ENCODE measurements around the gene TNFRSF13B.
"Not testable (repeated sequence)": the region's sequence is repeated elsewhere in the genome, so short reads cannot be mapped to it uniquely, and the experiment has no call there.

The TNFRSF13B gene

DNA sequence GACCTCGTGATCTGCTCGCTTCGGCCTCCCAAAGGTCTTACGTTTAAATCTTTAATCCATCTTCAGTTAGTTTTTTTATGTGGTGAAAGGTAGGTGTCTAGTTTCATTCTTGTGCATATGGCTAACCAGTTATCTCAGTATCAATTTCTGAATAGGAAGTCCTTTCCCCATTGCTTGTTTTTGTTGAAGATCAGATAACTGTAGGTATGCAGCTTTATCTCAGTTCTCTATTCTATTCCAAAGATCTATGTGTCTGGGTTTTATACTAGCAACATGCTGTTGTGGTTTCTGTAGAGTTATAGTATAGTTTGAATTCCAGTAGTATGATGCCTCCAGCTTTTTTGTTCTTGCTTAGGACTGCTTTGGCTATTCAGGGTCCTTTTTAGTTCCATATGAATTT lies 65.2 kb downstream of the TNFRSF13B start:
- no peak for DNase-seq

DNA sequence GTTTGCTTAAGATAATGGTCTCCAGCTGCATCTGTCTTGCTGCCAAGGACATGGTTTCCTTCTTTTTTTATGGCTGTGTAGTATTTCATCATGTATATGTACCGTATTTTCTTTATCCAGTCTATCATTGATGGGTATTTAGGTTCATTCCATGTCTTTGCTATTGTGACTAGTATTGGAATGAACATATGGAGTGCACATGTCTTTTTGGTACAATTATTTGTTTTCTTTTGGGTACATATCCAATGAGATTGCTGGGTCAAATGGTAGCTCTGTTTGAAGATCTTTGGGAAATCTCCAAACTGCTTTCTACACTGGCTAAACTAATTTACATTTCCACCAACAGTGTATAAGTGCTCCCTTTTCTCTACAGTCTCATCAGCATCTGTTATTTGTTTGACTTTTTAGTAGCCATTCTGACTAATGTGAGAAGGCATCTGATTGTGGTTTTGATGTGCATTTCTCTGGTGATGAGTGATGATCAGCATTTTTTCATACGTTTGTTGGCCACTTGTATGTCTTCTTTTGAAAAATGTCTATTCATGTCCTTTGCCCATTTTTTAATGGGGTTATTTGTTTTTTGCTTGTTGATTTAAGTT lies 66.2 kb downstream of the TNFRSF13B start:
- no peak for DNase-seq

DNA sequence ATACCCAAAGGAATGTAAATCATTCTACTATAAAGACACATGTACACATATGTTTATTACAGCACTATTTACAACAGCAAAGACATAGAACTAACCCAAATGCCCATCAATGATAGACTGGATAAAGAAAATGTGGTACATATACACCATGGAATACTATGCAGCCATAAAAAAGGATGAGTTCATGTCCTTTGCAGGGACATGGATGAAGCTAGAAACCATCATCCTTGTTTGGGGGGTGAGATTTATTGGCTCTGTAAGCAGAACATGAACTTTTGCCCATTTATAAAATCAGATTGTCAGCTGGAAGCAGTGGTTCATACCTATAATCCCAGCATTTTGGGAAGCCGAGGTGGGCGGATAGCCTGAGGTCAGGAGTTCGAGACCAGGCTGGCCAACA lies 68.8 kb downstream of the TNFRSF13B start:
- DNase-seq, result not testable (repeated sequence)

DNA sequence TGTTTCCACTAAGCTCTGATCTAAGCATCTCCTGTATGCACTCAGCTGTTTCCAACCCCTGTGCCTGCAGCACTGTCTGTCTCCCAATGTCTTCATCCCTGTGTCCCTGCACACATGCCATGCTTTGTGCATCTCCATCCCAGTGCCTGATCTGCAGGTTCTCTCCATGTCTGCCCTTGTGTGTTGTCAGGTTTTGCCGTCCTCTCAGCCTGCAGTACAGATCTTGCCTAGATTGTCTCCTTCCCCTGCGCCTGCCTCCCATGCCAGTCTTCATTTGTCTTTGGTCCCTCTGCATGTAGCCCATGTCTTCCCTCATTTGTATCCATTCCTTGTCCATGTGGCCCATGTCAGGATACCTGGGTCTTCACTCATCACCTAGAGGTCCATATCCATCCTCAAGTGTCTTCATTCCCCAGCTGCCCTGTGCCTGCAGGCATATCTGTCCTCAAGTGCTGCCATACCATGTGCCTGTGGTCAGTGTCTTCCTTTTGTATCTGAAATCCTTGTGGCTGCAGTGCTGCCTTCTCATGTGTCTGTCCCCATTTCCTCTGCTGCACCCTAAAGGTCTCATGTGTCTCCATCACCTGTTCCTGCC lies 71.5 kb downstream of the TNFRSF13B start:
- no peak for DNase-seq

DNA sequence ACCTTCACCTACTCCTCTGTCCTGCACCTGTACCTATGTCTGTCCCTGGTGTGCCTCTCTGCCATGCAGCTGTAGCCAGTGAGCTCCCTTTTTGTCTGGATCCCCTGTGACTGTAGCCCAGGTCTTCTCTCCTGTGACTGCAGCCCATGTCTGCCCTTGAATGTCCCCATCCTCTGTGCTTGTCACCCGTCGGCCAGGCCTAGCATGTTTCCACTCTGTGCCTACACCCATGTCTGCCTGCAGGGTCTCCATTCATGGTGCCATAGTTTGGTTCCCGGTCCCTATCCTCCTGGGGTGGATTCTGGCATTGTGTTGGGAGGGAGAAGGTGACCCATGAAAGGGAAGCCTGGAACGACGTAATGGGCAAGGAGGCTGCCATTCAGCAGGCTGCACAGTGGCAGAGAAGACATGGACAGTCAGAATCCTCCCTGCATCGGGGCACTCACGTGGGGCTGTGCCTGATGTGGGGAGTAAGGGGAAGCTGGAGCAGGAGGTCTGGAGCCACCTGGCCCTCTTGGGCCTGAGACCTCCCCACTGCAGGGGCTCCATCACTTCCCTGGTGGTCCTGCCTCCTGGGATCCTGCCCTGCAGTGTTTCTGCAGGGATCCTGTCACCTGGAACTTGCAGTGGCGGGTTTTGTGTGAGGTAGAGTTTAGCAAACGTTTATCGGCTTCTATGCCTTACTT lies 74.6 kb downstream of the TNFRSF13B start:
- DNase-seq, result not testable (repeated sequence)

DNA sequence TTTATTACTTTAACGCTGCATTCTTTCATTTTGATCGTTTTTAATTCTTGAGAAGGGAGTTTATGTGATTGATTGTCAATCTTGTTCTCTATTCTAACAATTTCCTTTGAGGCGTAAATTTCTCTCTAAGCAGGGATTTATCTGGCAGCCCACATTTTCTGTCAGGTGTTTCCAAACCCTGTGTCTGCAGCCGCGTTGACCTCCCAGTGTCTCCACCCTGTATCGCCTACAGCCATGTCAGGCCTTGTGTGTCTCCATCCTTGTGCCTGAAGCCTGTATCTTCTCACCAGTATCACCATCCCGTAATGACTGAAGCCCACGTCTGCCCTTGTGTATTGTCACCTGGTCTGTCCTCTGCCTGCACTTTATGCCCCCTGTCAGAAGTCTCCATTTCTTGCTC lies 75.7 kb downstream of the TNFRSF13B start:
- DNase-seq, result not testable (repeated sequence)

DNA sequence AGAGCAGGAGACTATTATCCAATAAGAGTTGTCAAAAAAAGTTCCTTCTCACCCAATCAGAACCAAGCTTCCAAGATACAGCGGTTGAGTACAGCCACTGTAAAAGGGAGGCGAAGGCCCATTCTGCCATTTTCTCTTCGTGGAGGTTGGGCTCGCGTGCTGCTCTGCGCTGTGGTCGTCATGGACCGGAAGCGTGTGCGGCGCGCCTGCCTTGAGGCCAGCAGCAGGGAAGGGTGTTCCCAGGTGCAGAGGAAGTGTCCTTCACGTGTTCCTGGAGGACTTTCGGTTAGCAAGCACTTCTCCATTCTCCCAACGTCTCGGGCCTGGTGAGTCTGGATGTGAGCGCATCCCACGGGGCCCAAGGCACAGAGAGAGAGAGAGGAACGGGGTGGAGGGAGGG lies 78.4 kb downstream of the TNFRSF13B start:
- not testable (repeated sequence) for DNase-seq

DNA sequence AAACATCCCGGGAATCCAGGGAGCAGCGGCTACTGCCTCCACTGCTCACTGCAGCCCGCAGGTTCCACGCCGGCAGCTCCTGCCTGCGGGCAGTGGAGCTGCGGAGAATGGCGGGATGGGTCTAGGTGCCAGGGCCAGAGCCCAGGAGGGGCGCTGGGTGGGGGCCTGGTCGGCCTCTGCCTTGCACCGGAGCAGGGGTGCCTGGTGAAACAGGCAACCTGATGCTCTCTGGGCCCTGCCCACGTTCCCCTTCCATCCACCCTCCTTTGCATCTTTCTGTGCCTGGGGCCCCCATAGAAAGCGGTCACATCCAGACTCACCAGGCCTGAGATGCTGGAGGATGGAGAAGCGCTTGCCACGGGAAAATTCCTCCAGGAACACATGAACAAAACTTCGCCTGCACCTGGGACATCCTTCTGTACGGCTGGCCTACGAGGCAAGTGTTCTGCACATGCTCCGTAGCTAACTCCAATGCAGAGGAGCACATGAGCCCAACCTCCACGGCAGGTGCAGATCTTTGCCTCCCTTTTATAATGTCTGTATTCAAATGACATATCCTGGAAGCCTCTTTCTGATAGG lies 79.0 kb downstream of the TNFRSF13B start:
- not testable (repeated sequence) for DNase-seq

DNA sequence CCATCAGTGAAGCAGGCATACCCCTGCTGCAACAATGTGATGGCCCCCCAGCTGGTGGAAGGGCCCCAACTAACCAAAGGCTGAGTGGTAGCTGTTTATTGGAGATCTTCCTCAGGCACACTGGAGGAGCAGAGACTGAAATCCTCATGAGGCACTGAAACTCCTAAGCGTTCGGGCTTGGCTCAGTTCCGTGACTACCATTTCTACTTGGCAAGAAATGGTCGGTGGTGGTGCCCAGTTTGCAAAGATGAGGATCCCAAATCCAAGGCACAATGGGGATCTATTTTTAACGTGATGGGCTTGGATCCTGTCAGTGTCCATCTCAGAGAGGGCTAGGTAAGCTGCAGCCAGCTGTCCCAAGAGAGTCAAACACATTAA lies 82.8 kb downstream of the TNFRSF13B start:
- DNase-seq, result no peak
